GM19240 (cell line): ENCODE measurements around the gene CUL9.

Source experiments
- DNase-seq: peaks from one replicate; pipeline ENCODE4 v3.0.0; 2011; ENCODE audit warnings: low spot score; ENCODE audit not compliant: insufficient read length

Gene CUL9

GRCh38 chr6:43226192-43226851, 44.3 kb downstream of the CUL9 start:
- DNase-seq: no peak

DNA sequence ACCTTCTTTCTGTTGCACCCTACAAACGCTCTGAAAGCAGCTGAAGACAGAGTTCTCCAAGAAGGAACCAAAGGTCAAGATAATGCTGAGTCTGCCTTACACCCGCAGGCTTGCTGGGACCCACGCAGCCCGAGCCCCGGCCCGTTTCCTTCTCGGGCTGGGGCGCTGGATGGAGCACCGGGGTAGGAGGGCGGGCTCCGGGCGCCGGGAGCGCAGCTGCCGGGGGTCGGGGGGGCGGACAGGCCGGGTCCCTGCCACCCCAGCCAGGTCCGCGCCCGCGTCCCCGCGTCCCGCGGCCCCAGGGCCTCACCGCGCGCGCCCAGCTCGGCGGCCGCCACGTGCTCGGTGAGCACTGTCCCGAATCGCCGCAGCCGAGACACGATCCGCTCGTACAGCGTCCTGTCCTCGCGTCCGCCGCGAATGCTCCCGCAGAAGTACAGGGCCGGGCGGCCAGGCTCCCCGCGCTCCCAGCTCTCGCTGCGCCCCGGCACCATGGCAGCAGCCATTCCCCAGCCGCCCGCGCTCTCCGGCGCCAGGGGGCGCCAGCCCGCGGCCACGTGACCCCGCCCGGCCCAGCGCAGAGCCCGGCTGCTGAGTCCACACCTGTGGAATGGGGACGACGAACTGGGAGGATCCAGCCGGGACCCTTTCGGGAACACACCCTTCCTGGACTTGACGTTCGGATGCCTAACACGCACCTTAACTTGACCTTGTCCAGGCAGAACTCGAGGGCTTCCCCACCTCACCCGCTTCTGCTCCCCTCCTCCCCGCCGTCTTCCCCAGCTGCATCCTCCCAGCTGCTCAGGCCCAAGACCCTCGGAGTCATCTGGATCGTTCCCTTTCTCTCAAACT, 47.2 kb downstream of the CUL9 start, which contains the start of gene DNPH1:
Gene DNPH1, minus strand, starts transcription at position 531 of the 852 bp plus-strand sequence. Its CDS starts 25 bp downstream, at position 506.
- peak; percentile 72 for DNase-seq

DNA sequence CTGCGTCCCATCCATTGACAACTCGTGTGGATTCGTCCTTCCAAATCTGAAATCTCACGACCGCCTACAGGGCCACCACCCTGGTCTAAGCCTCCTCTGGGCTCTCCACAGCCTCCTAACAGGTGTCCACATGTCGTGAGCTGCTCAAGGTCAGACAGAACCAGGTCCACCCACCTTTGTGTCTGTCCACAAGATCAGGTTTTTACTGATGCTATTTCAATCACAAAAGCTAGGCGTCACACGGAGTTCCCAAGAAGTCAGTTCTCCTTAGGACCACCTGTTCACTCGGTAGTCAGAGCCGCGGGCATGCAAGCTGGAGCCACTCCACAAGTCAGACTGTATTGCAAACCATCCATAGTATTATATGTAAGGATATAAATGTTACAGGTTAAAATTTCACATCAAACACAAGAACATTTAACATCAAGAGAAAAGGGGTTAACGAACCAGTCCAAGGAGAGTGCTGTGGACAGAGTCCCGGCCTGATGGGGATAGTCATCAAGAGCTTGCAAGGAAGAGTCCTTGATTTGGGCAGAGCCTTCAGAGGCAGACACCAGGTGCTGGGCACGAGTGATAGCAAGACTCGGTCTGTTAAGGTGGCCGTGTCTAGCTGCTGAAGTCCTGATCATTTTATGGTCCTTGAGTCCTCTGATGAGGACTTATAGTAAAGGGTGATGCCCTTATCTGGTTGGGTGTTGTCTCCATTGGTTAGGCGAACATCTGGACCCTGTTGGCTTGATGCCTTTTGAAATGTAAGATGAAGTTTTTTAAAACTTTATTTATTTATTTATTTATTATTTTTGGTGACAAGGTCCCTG, 48.0 kb downstream of the CUL9 start:
- DNase-seq: no peak

- no peak for DNase-seq
Observed at GRCh38 chr6:43231053-43231452, 49.1 kb downstream of the CUL9 start.

- DNase-seq: no peak
Observed at GRCh38 chr6:43231735-43232450, 49.9 kb downstream of the CUL9 start.

GRCh38 chr6:43235841-43236240, 53.8 kb downstream of the CUL9 start:
- DNase-seq: no peak

- no peak for DNase-seq
Observed at GRCh38 chr6:43239054-43239453, 57.1 kb downstream of the CUL9 start.

- DNase-seq: no peak
Observed at GRCh38 chr6:43240950-43241349, 59.0 kb downstream of the CUL9 start.

DNA sequence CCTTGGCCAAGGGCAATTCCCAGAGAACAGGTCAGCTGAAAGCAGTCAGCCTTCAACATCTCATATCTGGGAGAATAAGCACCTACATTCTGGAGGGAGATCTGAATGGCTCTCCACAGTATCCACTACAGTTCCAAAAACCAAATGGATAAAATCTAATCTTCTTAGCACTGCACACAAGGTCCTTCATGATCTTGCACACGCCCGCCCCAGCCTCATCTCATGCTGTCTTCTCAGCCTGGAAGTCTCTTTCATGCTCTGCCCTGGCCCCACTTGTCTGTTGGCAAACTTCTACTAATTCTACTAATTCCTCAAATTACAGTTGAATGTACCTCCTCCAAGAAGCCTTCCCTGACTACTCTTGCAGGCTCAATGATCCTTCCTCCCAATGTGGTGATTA, 59.5 kb downstream of the CUL9 start:
- no peak for DNase-seq

GRCh38 chr6:43242908-43243663, 61.1 kb downstream of the CUL9 start, which contains the start of gene TTBK1:
Gene TTBK1 (plus strand): TSS chr6:43243481. CDS start chr6:43246661, 3,180 bp downstream.
- DNase-seq: no peak

GRCh38 chr6:43243664-43244321, 61.8 kb downstream of the CUL9 start:
- no peak for DNase-seq

DNA sequence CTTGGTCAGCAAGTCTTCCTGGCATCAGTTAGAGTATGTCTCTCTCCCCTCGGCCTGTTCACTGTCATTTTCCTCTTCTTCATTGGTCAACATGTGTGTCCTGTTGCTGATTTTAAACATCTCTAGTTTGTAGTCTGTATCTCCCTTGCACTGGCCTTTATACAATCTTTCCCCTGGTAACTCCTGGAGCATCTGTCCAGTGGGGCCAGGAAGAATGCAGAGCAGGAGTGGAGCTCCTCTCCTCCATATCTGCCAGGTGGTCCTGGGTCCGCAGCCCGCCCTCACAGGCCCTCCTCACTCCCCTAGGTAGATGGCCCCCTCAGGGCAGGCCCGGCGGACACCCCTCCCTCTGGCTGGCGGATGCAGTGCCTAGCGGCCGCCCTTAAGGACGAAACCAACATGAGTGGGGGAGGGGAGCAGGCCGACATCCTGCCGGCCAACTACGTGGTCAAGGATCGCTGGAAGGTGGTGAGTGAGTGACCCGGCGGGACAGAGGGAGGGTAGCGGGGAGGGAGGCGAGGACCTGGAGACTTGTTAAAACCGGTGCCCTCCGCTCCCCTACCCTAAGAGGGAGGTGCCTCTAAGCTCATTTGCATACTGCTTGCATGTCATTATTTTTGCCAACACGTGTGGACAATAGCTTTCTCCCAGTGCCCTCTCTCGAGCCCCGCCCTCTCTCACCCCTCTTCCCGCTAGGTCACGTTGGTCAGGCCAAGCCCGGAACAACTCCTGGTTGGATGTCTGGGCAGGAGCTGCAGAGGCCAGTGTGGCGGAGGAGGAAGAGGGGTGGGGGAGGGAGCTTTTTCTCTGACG, 64.5 kb downstream of the CUL9 start:
- no peak for DNase-seq

- DNase-seq: peak; percentile 100
Observed at GRCh38 chr6:43247114-43247999, 65.4 kb downstream of the CUL9 start.

- DNase-seq: no peak
Observed at GRCh38 chr6:43248101-43248500, 66.1 kb downstream of the CUL9 start.

DNA sequence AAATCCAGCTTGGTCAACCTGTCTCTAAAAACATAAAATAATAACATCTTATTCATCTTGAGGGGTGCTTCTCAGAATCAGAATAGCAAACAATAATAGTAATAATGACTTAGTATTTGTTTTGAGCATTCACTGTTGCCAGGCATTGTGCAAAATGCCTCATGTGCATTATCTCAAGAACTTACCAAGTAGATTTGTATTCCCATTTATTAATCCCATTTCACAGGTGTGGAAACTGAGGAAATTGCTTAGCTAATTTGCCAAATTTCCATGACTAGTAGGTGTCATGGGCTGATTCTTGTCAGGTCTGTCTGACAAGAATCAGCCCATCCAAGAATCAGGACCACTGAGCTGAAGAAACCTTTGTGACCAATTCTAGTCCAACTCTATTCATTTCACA, 66.8 kb downstream of the CUL9 start:
- no peak for DNase-seq

GRCh38 chr6:43250992-43251373, 69.0 kb downstream of the CUL9 start:
- DNase-seq: no peak

GRCh38 chr6:43253401-43253800, 71.4 kb downstream of the CUL9 start:
- no peak for DNase-seq
